ENCODE measurements around the gene EOLA1.

DNA sequence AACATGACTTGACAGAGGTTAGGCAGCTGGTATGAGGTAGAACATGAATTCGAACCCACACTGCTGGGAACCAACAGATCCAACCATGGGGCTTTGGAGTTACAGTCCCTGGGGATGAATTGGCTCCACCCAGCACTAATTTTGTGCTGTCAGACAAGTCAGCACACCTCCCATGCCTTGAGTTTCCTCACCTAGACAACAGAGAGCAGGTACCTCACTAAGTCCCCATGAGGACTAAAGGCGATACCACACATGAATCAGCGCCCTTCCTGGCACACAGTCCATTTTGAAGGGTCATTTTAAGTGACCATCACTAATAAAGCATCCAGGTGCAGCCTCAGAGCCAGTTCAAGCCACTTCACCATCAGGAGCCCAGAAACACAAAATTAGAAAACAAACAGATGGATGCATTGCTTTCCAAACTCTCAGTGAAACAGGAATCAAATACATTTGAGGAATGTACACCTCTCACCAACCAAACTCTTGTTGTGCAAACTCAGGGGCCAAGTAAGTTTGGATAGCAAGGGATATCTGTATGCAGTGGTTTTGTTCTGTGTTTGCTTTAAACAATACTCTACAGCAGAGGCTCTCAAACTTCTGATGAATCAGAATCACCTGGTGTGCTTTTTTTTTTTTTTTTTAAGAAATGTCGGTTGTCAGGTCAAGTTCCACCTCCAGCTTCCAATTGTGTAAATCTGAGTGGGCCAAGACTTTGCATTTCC is 45.8 kb upstream of the EOLA1 start:
- TF ChIP-seq, protein P1, sequence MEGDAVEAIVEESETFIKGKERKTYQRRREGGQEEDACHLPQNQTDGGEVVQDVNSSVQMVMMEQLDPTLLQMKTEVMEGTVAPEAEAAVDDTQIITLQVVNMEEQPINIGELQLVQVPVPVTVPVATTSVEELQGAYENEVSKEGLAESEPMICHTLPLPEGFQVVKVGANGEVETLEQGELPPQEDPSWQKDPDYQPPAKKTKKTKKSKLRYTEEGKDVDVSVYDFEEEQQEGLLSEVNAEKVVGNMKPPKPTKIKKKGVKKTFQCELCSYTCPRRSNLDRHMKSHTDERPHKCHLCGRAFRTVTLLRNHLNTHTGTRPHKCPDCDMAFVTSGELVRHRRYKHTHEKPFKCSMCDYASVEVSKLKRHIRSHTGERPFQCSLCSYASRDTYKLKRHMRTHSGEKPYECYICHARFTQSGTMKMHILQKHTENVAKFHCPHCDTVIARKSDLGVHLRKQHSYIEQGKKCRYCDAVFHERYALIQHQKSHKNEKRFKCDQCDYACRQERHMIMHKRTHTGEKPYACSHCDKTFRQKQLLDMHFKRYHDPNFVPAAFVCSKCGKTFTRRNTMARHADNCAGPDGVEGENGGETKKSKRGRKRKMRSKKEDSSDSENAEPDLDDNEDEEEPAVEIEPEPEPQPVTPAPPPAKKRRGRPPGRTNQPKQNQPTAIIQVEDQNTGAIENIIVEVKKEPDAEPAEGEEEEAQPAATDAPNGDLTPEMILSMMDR (IDR thresholded peaks at IDR 0.05) = no peak
- TF ChIP-seq POLR2A (IDR thresholded peaks at IDR 0.05) = no peak
